CD4-positive, alpha-beta T cell treated with Interleukin-4 for 1 hour (primary cell): ENCODE data around the gene POLR3E.
A peak's percentile ranks its signal among the peaks of the same experiment; 100 is the strongest.

Source experiments
- DNase-seq, 2 donors: peaks; one replicate each; pipeline ENCODE4 v3.0.0-alpha.2; 2020 to 2022

The POLR3E gene

DNA sequence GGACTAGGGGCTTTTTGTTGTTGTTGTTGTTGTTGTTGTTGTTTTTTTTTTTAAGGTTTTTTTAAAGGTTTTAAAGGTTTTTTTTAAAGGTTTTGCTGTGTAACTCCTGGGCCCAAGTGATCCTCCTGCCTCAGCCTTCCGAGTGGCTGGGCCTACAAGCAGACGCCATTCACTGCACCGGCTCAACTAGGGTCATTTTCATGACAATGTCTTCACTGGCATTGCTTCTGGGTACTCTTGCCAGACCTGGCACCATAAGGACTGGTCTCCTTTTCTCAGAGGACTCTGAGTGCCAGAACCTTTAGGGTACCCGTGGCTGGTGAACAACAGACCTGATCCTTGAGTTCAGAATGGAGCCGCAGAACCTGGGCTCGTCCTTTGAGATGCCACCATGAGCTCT lies 20.4 kb downstream of the POLR3E start:
- peak in 1 of 2 donors; percentile 6 for DNase-seq

GRCh38 chr16:22318690-22319358 lies 21.6 kb downstream of the POLR3E start:
- DNase-seq, result peak; percentile 55 to 66

GRCh38 chr16:22320572-22321339 lies 23.5 kb downstream of the POLR3E start:
- no peak for DNase-seq

DNA sequence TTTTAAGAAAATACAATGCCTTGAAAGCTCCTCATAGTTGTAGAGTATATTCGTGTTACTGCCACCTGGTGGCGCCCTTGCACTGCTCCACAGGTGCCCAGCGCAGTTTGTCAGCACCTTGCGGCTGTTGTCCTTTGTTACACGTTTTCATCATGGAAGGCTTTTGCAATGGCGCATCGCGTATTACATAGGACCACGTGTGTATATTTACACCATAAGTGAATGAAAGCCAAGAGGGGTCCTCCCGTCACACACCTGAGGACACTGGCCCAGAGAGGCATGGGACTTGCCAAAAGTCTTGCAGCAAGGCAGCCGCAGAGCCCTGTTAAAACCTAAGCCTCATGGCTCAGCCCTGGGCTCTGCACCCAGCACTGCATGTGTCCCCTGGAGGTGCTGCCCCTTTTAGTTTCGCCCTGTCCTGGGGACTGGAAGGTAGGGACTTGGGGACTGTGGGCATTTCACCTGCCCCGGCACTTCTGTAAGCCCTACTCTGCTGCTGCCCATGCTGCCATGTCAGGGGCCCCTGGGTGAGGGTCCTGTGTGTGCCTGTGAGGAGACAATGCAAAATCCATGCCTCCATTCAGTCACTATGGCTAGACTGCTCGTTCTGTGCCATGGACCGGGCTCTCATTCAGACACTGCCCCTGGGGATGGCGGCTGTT lies 24.3 kb downstream of the POLR3E start:
- DNase-seq, result peak; percentile 73 to 74

- peak in 1 of 2 donors; percentile 11 for DNase-seq
Observed at GRCh38 chr16:22322021-22322471, 24.8 kb downstream of the POLR3E start.

DNA sequence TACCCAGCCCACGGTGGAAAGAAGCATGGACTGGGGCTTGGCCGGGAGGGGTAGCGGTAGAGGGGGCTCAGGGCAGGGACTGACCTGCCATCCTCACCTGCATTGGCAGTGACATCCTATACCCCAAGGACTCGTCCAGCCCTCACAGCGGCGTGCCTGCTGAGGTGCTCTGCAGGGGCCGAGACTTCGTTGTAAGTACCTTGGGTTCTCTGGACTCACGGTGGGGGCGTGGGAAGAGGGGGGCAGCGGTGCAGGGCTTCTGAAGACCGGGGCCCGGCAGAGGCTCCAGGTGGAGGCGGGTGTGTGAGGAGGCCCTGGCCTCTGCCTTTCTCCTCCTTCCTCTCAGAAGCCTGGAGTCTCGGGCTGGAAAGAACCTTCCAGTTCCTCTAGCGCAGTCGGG lies 25.5 kb downstream of the POLR3E start:
- DNase-seq, result peak in 1 of 2 donors; percentile 6

DNA sequence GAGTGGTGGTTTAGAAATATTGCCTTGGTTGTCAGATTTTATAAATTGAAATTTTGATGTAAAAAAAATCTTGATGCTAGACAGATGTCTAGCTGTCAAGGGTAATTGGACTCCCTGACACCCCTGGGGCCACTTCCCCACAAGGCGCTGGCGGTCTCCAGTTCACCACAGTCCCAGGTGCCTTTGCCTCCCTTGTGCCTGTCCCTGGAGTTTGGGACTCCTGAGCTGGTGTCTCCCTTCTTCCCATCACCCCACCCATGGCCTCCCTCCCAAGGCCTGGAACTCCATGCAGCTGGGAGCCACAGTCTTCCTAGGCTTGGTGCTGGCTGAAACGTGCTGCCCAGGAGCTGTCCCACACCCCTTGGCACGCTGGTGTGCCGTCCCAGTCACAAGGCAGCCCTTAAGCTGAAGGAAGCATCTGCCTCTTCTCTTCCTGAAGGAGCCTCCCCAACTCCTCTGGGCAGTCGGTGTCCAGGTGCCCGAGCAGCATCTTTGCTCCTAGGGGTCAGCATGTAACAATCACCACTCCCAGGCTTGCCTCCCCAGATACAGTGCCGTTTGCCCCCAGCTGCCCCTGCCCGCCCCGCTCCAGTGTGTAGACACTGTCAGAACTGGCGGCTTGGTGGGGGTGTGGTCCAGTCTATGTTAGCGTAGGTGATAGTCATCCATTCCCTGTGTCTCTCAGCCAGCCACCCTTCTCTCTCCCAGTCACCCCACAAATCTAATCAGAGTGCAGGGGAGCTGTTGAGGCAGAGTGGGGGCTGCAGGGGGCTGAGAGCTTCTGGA lies 26.2 kb downstream of the POLR3E start:
- peak in 1 of 2 donors; percentile 9 for DNase-seq

GRCh38 chr16:22323959-22324786 lies 27.0 kb downstream of the POLR3E start:
- DNase-seq, result peak in 1 of 2 donors; percentile 8

DNA sequence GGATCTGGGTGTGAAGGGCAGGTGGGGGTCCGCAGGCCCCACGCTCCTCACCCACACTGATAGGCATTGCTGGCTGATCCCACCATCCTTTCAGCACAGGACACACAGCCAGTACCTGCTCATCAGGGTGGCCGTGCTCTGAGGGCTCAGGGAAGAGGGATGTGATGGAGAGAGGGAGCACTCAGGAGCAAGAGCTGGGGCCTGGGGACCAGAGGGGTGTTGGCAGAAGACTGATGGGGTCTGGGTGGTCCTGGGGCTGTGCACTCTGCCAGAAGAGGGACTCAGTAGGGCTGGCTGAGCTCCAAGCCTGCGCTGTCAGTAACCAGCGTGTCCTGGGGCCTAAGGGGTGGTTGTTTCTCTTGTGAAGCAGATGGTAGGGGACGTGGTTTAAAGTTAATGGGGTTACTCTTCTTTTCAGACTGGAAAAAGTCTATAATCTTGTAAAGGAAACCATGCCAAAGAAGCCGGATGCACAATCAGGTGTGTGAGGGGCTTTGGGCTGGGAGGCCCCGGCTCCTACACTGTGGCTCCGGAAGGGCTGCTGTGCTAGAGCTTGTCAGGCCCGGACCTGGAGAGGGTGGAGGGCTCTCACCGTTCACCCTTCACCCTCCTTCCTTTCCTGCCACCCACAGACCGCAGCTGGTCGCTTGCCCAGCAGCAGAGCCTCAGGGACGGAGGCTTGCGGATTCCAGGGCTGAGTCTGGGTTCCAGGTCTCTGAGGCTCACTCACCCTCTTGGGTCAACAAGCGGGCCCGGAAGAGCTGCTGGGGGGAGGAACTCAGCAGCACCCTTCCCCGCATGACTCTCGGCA lies 27.8 kb downstream of the POLR3E start:
- no peak for DNase-seq

- DNase-seq, result no peak
Observed at GRCh38 chr16:22325598-22326368, 28.6 kb downstream of the POLR3E start.

GRCh38 chr16:22326369-22326652 lies 29.1 kb downstream of the POLR3E start:
- DNase-seq, result no peak

DNA sequence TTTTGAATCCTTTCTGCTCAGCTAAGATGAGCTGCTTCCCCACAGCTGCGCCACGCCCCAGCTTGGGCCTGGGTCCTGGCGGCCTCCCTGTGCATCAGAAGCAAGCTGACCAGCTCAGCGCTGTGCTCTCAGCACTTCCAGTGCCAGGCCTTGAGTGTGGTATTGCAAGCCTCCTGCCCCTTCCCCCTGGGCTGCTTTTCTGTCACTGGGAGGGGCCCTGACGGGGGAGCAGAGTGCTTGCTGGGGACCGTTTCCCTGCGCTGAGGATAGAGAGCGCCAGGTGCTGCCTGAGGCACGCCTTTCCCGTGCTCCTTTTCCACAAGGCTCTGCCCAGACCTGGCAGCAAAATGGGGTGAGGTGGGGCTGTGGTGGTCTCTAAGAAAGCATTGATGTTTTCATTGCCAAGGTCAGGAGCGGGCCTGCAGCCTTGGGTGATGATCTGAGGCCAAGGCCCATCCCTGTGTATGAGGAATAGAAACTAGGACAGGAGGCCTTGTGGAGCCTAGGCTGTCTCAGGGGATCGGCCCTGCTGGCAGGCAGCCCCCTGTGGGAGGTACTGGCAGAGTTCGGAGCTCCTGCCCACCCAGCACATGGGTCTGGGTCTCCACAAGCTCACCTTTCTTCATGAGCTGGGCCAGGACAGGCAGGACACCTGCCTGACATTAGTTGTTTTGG lies 29.7 kb downstream of the POLR3E start:
- DNase-seq, result no peak

- no peak for DNase-seq
Observed at GRCh38 chr16:22327446-22327775, 30.2 kb downstream of the POLR3E start.

DNA sequence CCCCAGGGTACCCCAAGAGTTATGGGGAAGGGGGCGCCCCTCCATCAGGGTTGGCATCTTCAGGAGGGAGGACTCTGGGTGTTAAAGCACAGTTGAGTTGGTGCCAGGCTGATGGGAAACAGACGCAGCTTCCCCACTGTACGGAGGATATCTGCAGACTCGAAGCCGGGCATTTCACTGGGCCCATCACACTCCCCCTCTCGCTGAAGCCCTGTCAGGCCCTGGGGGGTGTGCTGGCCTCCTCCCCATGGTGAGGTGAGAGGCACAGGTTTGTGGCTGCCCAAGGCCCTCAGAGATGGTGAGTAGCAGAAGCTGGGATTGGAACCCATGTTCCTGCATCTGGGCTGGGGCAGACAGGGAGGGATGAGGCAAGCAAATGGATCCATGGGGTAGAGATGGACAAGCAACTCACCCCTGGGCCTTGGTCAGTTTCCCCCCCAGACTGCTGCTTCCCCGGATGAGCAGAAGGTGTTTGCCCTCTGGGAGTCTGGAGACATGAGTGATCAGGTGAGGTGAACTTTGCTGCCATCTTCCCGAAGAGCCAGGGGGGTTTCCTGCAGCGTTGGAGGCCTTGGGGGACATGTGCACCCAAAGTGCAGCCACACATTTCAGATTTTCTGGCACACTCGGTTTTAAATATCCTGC lies 31.0 kb downstream of the POLR3E start:
- DNase-seq, result no peak

DNA sequence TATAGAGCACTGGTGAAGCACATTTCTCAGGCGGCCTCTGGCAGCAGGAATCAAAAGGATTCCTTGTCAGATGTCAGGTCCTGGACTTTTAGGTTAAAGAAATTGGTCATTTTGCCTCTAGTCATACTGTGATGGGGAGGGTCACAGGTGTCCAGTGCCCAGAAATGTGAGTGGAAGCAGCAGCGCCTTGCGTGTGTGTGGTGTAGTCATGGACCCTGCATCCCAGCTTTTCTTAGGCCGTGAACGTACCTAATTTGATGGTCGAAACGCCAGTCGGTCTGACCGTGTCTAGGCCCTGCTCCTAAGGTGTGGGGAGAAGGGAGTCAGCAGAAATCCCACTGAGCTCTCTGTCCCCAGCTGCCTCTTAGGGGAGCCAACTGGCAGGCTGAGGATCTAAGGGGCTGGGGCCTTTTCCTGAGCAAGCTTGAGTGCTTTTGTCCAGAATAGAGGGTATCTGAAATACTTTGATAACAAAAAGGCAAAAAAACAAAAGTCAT lies 32.0 kb downstream of the POLR3E start:
- no peak for DNase-seq

DNA sequence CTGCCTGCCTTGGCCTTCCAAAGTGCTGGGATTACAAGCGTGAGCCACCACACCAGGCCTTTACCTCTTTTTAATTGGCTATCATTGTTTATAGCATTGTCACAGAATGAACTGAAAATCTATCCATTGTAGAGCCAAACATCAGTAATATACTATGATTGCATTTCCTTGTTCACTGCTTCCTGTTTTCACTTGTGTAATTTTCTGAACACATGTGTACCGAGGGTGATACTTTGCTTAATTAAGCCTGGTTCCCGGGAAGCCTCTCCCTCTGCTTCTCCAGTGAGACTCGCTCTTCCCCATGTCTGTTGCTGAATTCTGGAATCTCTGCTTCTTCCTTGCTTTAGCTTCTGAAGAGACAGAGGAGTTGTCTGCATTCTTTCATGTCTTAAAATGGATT lies 33.1 kb downstream of the POLR3E start:
- no peak for DNase-seq

DNA sequence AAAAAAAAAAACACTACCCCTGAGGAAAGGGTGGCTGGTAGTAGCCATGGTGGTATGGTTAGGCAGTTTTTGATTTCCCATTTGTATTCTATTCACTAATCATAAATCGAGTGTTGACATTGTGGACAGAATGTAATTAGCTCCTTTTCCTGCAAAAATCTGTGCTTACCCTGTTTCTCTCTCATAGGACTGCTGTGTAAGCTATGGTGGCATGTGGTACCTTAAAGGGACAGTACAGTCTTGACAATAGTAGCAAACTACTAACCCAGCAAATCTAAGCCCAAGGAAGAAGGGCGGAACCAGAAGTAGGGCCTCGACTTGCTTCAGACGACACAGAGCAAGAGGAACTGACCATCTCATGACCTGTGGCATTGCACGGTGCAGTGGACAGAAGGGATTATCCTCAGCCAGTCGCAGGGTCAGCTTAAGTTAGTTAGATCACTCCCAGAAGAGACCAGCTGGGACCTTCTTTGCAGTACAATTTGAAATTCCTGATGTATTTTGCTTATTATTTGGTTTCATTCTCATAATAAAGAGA lies 36.3 kb downstream of the POLR3E start:
- DNase-seq, result no peak

GRCh38 chr16:22335668-22336246 lies 38.5 kb downstream of the POLR3E start:
- no peak for DNase-seq

DNA sequence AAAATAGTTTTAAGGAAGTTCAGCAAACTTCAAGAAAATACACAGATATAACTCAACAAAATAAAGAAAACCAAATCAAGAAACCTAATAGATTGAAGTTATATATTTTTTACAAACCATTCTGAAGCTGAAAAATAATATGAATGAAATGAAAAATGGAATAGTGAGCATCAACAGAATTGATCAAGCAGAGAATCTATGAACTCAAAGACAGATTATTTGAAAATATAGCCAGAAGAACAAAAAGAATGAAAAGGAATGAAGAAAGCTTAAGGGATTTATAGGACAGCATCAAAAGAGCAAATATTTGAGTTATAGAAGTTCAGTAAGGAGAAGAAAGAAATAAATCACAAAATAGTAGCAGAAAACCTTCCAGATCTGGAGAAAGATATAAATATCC lies 39.4 kb downstream of the POLR3E start:
- no peak for DNase-seq
